Liver (tissue), 3 donors: ENCODE results near the gene CEP162.

Experiments used
- ATF3 ChIP-seq: IDR thresholded peaks from 2 replicates; pipeline ENCODE4 v1.6.1; 2016; ENCODE audit warnings: antibody characterized with exemption
- CTCF ChIP-seq: fragments of 150-350 bp; IDR thresholded peaks from 2 replicates; pipeline ENCODE4 v1.5.1; 2017; ENCODE audit warnings: improper control_type of control experiment, low read depth, low read length; ENCODE audit not compliant: missing input control
- FOXA1 ChIP-seq: IDR thresholded peaks from 2 replicates; pipeline ENCODE4 v1.6.1; 2016; ENCODE audit warnings: antibody characterized with exemption
- GABPA ChIP-seq, 2 donors: IDR thresholded peaks in 1 of 2; conservative IDR thresholded peaks in 1 of 2; 2 replicates each; pipeline ENCODE4 v1.6.1; 2016; ENCODE audit warnings: antibody characterized with exemption in 2 of 2, mild to moderate bottlenecking in 1 of 2, moderate library complexity in 1 of 2
- JUND ChIP-seq, 2 donors: IDR thresholded peaks; 2 replicates each; pipeline ENCODE4 v1.6.1; 2016; ENCODE audit warnings: antibody characterized with exemption in 2 of 2
- MAX ChIP-seq: IDR thresholded peaks from 2 replicates; pipeline ENCODE4 v1.6.1; 2016; ENCODE audit warnings: antibody characterized with exemption
- NR2F2 ChIP-seq: IDR thresholded peaks from 2 replicates; pipeline ENCODE4 v1.6.1; 2016; ENCODE audit warnings: antibody characterized with exemption
- RAD21 ChIP-seq, 2 donors: IDR thresholded peaks; 2 replicates each; pipeline ENCODE4 v1.6.1; 2016; ENCODE audit warnings: antibody characterized with exemption in 2 of 2, mild to moderate bottlenecking in 2 of 2
- REST ChIP-seq: IDR thresholded peaks from 2 replicates; pipeline ENCODE4 v1.6.1; 2016; ENCODE audit warnings: antibody characterized with exemption, mild to moderate bottlenecking
- RXRA ChIP-seq, 2 donors: IDR thresholded peaks; 2 replicates each; pipeline ENCODE4 v1.6.1; 2017 to 2018; ENCODE audit warnings: antibody characterized with exemption in 2 of 2, mild to moderate bottlenecking in 1 of 2
- TAF1 ChIP-seq: conservative IDR thresholded peaks from 2 replicates; pipeline ENCODE4 v1.6.1; 2016; ENCODE audit warnings: antibody characterized with exemption, mild to moderate bottlenecking
- YY1 ChIP-seq: IDR thresholded peaks from 2 replicates; pipeline ENCODE4 v1.6.1; 2016; ENCODE audit warnings: antibody characterized with exemption, mild to moderate bottlenecking
- ZBTB33 ChIP-seq: IDR thresholded peaks from 2 replicates; pipeline ENCODE4 v1.6.1; 2016; ENCODE audit warnings: antibody characterized with exemption
- donor health status: healthy.
- donor health status: healthy.

GRCh38 chr6:84227044-84227433 is 404 bp downstream of the CEP162 start:
- TF ChIP-seq CTCF (no peak), ZBTB33 (no peak), MAX (no peak), FOXA1 (no peak), YY1 (no peak), RAD21 (IDR thresholded peaks at IDR 0.05) (no peak), REST (no peak), ATF3 (no peak), JUND (IDR thresholded peaks at IDR 0.05) (no peak), GABPA (IDR thresholded peaks at IDR 0.05 in 1 of 2, conservative IDR thresholded peaks at IDR 0.05 in 1 of 2) (no peak), RXRA (IDR thresholded peaks at IDR 0.05) (no peak), TAF1 (no peak), NR2F2 (no peak)
